Nephron (organoid): ENCODE results near the gene CFAP70.
"Not testable (repeated sequence)": the region's sequence is repeated elsewhere in the genome, so short reads cannot be mapped to it uniquely, and the experiment has no call there.

Experiments
- H3K27ac Mint-ChIP-seq, 3 experiments: 2 replicates each; pipeline ENCODE4 v1.8.0; 2020; ENCODE audit warnings: mixed read lengths in 3 of 3, mild to moderate bottlenecking in 2 of 3, moderate library complexity in 1 of 3
- H3K27me3 Mint-ChIP-seq: 2 replicates; pipeline ENCODE4 v1.8.0; 2021; ENCODE audit warnings: low read depth, mild to moderate bottlenecking, moderate library complexity, mixed read lengths
- H3K36me3 Mint-ChIP-seq: 2 replicates; pipeline ENCODE4 v1.8.0; 2020; ENCODE audit warnings: low read depth, mixed read lengths
- H3K4me1 Mint-ChIP-seq: 2 replicates; pipeline ENCODE4 v1.8.0; 2020; ENCODE audit warnings: mixed read lengths
- H3K4me3 Mint-ChIP-seq, 3 experiments: 2 replicates each; pipeline ENCODE4 v1.8.0; 2020; ENCODE audit warnings: mild to moderate bottlenecking in 3 of 3, mixed read lengths in 3 of 3, moderate library complexity in 2 of 3
- H3K9me3 Mint-ChIP-seq: 2 replicates; pipeline ENCODE4 v1.8.0; 2020; ENCODE audit warnings: mixed read lengths
- CTCF ChIP-seq, 3 experiments: fragments of 200-600 bp; sonication (generic); IDR thresholded peaks; one replicate each; pipeline ENCODE4 v1.5.0; 2021; ENCODE audit warnings: antibody characterized with exemption in 3 of 3; ENCODE audit not compliant: unreplicated experiment in 3 of 3

The CFAP70 gene

DNA sequence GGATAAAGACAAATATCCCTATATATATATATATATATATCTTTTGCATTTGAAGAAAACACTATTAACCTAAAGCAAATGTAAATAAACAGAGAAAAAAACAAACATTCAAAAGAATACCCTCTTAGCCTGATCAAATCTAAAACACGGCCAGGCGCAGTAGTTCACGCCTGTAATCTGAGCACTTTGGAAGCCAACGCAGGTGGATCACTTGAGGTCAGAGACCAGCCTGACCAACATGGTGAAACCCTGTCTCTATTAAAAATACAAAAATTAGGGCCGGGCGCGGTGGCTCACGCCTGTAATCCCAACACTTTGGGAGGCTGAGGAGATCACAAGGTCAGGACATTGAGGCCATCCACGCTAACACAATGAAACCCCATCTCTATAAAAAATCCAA is 46.0 kb upstream of the CFAP70 start:
- Mint-ChIP-seq H3K27me3 (no peaks in the 10 kb centered on the region), H3K36me3 (peaks cover 4% of the 10 kb centered on the region), H3K9me3 (no peaks in the 10 kb centered on the region), H3K4me1 (no peaks in the 10 kb centered on the region), H3K27ac (no peak overlapping the region), H3K4me3 (no peak overlapping the region)
- TF ChIP-seq CTCF (IDR thresholded peaks at IDR 0.05; ENCODE audit: unreplicated experiment in 3 of 3), result no peak

DNA sequence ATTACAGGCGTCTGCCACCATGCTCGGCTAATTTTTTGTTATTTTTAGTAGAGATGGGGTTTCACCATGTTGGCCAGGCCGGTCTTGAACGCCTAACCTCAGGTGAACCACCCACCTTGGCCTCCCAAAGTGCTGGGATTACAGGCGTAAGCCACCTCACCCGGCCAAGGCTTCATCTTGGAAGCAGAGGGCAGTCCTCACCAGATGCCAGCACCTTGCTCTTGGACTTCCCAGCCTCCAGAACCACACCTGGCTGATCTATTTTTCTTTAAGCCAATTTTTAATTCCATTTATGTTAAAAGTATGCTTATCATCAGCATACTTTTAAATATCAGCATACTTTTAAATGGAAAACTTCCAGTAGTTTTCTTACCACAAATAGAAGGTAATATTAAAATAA is 43.0 kb upstream of the CFAP70 start:
- no peak for TF ChIP-seq CTCF (IDR thresholded peaks at IDR 0.05; ENCODE audit: unreplicated experiment in 3 of 3)
- no peaks in the 10 kb centered on the region for H3K27me3 Mint-ChIP-seq
- H3K4me3 Mint-ChIP-seq, result no peak overlapping the region
- no peaks in the 10 kb centered on the region for H3K4me1 Mint-ChIP-seq
- H3K9me3 Mint-ChIP-seq, result no peaks in the 10 kb centered on the region
- no peak overlapping the region for H3K27ac Mint-ChIP-seq
- H3K36me3 Mint-ChIP-seq, result peaks cover 3% of the 10 kb centered on the region

DNA sequence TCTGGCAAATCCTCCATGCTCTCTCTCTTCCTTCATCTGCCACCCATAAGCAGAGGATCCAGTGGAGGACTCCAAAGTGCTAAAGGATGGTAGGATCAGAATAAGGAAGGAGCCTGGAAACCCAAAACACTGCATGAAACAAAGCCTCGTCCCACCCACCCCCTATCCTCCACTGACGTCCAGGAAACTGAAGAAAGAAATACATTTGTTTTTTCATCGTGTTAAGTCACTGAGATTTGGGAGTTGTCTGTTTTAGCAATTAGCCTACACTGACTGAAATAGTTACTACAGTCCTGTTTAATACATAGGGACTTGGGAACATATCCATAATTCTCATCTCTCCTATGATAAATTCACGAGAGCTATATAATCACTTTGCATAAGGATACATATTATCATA is 40.4 kb upstream of the CFAP70 start:
- Mint-ChIP-seq H3K4me3 (no peak overlapping the region), H3K9me3 (no peaks in the 10 kb centered on the region), H3K4me1 (no peaks in the 10 kb centered on the region), H3K27ac (no peak overlapping the region), H3K27me3 (no peaks in the 10 kb centered on the region), H3K36me3 (peaks cover 21% of the 10 kb centered on the region)
- no peak for TF ChIP-seq CTCF (IDR thresholded peaks at IDR 0.05; ENCODE audit: unreplicated experiment in 3 of 3)

- no peak for TF ChIP-seq CTCF (IDR thresholded peaks at IDR 0.05; ENCODE audit: unreplicated experiment in 3 of 3)
- Mint-ChIP-seq H3K4me1 (no peaks in the 10 kb centered on the region), H3K36me3 (peaks cover 29% of the 10 kb centered on the region), H3K27me3 (no peaks in the 10 kb centered on the region), H3K27ac (no peak overlapping the region), H3K9me3 (peaks cover under 1% of the 10 kb centered on the region), H3K4me3 (no peak overlapping the region)
These were observed 39.4 kb upstream of the CFAP70 start for GRCh38 chr10:73398024-73398423.

DNA sequence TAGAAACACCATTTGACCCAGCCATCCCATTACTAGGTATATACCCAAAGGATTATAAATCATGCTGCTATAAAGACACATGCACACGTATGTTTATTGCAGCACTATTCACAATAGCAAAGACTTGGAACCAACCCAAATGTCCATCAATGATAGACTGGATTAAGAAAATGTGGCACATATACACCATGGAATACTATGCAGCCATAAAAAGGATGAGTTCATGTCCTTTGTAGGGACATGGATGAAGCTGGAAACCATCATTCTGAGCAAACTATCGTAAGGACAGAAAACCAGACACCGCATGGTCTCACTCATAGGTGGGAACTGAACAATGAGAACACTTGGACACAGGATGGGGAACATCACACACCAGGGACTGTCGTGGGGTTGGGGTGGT is 35.7 kb upstream of the CFAP70 start:
- not testable (repeated sequence) for H3K4me3 Mint-ChIP-seq, H3K4me1 Mint-ChIP-seq, H3K9me3 Mint-ChIP-seq, H3K27ac Mint-ChIP-seq, H3K27me3 Mint-ChIP-seq
- peaks cover 53% of the 10 kb centered on the region for H3K36me3 Mint-ChIP-seq

GRCh38 chr10:73388228-73388627 is 29.6 kb upstream of the CFAP70 start:
- Mint-ChIP-seq H3K4me3 (no peak overlapping the region), H3K4me1 (no peaks in the 10 kb centered on the region), H3K36me3 (peaks cover 62% of the 10 kb centered on the region), H3K27ac (no peak overlapping the region), H3K27me3 (no peaks in the 10 kb centered on the region), H3K9me3 (peaks cover 3% of the 10 kb centered on the region)
- no peak for TF ChIP-seq CTCF (IDR thresholded peaks at IDR 0.05; ENCODE audit: unreplicated experiment in 3 of 3)

- no peak overlapping the region for H3K4me3 Mint-ChIP-seq
- H3K9me3 Mint-ChIP-seq, result no peaks in the 10 kb centered on the region
- H3K27ac Mint-ChIP-seq, result no peak overlapping the region
- H3K4me1 Mint-ChIP-seq, result no peaks in the 10 kb centered on the region
- TF ChIP-seq CTCF (IDR thresholded peaks at IDR 0.05; ENCODE audit: unreplicated experiment in 3 of 3), result no peak
- peaks cover 57% of the 10 kb centered on the region for H3K36me3 Mint-ChIP-seq
- H3K27me3 Mint-ChIP-seq, result no peaks in the 10 kb centered on the region
These were observed 27.9 kb upstream of the CFAP70 start for GRCh38 chr10:73386583-73386982.
